ENCODE data around the gene ZBTB45.

GRCh38 chr19:58515259-58515658, 4.4 kb downstream of the ZBTB45 start:
- TF ChIP-seq CTCF (IDR thresholded peaks at IDR 0.05): no peak
- no peak for TF ChIP-seq POLR2A (IDR thresholded peaks at IDR 0.05)
